GM12874 (cell line): ENCODE results near the gene PCNX4.

ENCODE experiments used
- TF ChIP-seq, protein P1 (sequence below): IDR thresholded peaks from 2 replicates; pipeline ENCODE4 v1.5.1; 2011; ENCODE audit warnings: low read depth, mild to moderate bottlenecking, control low read depth, low read length, moderate library complexity; ENCODE audit not compliant: insufficient read depth

The PCNX4 gene

DNA sequence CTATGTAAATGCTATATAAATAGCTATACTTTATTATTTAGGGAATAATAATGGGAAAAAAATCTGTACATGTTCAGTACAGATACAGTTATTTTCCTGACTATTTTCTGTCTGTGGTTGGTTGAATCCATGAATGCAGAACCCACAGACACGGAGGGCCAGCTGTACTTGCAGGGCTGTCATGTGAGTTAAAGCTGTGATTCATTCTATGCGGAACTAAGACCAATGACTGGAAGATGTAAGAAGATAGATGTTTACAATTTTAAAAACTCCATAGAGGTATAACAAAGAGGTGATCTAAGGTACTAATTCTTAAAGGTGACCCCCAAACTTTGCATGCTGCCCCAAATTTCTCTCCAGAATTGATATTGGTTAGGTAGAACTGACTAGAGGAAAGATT, 14.6 kb downstream of the PCNX4 start:
- TF ChIP-seq, protein P1, sequence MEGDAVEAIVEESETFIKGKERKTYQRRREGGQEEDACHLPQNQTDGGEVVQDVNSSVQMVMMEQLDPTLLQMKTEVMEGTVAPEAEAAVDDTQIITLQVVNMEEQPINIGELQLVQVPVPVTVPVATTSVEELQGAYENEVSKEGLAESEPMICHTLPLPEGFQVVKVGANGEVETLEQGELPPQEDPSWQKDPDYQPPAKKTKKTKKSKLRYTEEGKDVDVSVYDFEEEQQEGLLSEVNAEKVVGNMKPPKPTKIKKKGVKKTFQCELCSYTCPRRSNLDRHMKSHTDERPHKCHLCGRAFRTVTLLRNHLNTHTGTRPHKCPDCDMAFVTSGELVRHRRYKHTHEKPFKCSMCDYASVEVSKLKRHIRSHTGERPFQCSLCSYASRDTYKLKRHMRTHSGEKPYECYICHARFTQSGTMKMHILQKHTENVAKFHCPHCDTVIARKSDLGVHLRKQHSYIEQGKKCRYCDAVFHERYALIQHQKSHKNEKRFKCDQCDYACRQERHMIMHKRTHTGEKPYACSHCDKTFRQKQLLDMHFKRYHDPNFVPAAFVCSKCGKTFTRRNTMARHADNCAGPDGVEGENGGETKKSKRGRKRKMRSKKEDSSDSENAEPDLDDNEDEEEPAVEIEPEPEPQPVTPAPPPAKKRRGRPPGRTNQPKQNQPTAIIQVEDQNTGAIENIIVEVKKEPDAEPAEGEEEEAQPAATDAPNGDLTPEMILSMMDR, result no peak

DNA sequence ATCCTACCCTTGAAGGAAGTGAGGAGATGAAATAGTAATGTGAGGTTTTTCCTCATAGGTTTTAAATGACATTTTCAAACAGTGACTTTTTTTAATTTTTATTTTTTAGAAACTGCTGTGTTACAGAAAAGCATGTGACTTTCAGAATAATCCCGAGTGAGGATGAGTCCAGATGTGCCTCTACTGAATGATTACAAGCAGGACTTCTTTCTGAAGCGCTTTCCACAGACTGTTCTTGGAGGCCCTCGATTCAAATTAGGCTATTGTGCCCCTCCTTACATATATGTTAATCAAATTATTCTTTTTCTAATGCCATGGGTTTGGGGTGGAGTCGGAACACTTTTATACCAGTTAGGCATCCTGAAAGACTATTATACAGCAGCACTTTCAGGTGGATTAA, 15.8 kb downstream of the PCNX4 start:
- TF ChIP-seq, protein P1, result no peak

DNA sequence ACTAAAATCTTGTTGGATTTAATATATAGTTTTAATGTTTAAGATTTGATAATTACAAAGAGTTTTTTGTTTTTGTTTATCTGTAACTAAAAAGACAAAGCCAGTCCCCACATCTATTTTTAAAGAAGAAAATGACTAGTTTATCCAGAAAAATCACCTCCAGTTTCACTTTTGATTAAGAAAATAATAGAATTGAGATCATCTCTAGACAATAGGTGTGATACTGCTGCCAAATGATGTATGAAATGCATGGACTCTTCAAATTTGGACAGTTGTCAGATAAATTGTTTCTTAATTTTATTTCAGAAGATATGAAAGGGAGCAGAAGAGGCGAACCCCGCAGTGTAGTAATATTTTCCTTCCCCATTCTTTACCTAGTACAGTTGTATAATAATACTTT, 20.0 kb downstream of the PCNX4 start:
- TF ChIP-seq, protein P1, result no peak

DNA sequence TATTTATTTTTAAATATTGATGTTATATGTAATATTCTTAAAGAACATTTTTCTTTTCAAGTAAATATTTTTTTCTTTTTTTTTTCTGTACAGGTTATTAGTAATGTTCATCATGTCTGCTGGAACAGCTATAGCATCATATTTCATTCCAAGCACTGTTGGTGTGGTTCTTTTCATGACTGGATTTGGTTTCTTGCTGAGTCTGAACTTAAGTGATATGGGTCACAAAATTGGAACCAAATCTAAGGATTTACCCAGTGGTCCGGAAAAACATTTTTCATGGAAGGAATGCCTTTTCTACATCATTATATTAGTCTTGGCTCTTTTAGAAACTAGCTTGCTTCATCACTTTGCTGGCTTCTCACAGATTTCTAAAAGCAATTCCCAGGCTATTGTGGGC, 23.2 kb downstream of the PCNX4 start:
- TF ChIP-seq, protein P1, result no peak

DNA sequence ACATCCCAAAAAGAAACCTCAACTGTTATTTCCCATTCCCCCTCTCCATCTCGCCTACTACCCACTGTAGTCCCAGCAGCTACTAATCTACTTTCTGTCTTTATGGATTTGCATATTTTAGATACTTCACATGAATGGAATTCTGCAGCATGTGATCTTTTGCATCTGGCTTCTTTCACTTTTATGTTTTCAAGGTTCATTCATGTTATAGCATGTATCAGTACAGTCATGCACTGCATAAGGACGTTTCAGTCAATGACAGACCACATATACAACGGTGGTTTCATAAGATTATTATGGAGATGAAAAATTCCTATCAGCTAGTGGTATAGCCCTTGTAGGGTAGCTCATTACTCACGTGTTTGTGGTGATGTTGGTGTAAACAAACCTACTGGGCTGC, 24.5 kb downstream of the PCNX4 start:
- TF ChIP-seq, protein P1, result no peak

DNA sequence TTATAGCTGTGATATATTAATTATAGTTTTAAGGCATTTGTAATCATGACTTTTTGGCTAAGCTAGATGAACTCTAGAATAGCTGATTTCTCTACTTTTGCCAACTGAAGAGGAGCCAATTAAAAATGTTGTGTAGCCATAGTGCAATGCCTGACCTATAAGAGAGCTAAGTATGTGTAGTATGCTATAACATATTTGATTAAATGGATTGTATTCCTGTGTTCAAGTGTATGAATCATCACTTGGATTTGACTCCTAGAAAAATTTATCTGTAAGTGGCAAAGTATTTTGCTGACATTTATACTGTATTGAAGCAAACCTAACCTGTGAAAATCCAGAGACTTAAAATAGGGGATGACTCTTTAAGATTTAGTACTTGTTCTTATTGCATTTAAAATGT, 34.2 kb downstream of the PCNX4 start:
- TF ChIP-seq, protein P1, result no peak

DNA sequence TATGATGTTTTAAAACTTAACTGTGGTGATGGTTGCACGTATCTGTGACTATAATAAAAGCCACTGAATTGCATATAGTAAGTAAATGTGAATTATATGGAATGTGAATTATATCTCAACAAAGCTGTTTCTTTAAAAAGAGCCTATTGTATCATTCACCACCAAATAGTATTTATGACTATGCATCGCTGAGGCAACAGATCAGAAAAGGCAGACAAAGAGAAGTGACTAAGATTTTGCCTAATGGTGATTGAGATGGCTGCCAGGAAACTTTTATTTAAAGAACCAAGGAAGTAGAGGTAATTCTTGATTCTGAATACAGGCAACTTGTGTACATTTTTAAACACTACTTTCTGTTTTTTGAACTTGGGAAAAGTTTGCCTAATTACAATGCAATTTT, 41.8 kb downstream of the PCNX4 start:
- TF ChIP-seq, protein P1, result no peak

DNA sequence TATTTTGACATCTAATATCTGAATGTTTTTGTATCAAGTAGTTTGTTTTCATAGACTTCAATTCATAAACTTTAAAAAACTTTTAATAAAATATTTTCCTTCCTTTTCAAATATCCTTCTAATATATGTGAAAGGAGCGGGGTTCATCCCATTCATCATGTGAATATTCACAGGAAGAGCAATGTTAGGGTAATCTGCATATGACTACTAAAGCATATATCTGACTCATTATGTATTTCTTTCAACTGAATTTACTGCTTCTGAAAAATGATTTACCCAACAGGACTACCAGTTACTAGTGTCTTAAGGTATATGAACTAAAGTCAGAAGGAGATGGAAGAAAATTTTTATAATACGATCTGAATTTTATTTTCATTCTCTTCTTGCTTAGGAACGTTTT, 43.0 kb downstream of the PCNX4 start:
- TF ChIP-seq, protein P1, result no peak
